ENCODE data around the gene SELENOH. TPM values are rescaled to one million over a fixed set of nuclear protein-coding genes. Genes with fewer than 3 reads are reported as not detected.

The SELENOH gene
- polyA plus RNA-seq, 2 of the 4 experiments (the other 2 are of a cell fraction) = 96.3 to 115 TPM

DNA sequence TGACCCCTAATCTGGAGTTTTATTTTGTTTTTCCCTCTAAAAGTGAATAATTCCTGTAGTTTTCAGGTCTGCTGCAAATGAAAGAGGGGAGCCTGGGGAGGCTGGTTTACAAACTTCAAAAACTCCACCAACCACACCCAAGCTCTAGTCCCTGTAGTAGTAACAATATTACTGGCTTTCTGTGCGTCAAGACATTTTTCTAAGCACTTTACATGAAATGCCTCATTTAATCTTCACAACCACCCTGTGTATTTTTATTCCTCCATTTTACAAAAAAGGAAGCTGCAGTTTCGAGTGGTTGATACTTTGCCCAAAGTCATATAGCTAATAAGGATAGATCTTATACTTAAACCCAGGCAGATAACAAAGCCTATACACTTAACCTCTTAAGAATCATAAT is 43.8 kb downstream of the SELENOH start:
- Histone ChIP-seq H3K9me3 (no peaks in the 10 kb centered on the region), H3K4me3 (no peak overlapping the region), H3K4me2 (no peak overlapping the region), H3K27ac (no peak overlapping the region), H3K4me1 (peaks cover 75% of the 10 kb centered on the region)
- CTCF ChIA-PET = interaction anchor here (0.9 to 2.8 kb wide), 4 partner anchors 16 to 34 kb away, joined by 3 to 15 read pairs (median 4); partner anchors contain the start of gene BTBD18
- POLR2A ChIA-PET = no interaction called here
- FAIRE-seq (no peak), ATAC-seq (no peak), DNase-seq (ENCODE audit: low read depth in 1 of 2, low spot score in 1 of 2) (no peak)
- WGBS (ENCODE audit: missing lambda C conversion rate) = 96% methylated on average over 2 of the region's 2 CpGs
- no peak for TF ChIP-seq HDAC2 (IDR thresholded peaks at IDR 0.05)
- TF ChIP-seq EP300 (IDR thresholded peaks at IDR 0.05) = no peak
- TF ChIP-seq, protein P1, sequence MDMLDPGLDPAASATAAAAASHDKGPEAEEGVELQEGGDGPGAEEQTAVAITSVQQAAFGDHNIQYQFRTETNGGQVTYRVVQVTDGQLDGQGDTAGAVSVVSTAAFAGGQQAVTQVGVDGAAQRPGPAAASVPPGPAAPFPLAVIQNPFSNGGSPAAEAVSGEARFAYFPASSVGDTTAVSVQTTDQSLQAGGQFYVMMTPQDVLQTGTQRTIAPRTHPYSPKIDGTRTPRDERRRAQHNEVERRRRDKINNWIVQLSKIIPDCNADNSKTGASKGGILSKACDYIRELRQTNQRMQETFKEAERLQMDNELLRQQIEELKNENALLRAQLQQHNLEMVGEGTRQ (IDR thresholded peaks at IDR 0.05) = no peak
- no peak for TF ChIP-seq MYC (IDR thresholded peaks at IDR 0.05; ENCODE audit: borderline replicate concordance, low read length)
- no peak for TF ChIP-seq CHD2 (IDR thresholded peaks at IDR 0.05; ENCODE audit: low read length, partially characterized antibody)
- no peak for TF ChIP-seq CBX8 (IDR thresholded peaks at IDR 0.05)
- no peak for TF ChIP-seq SMC3 (IDR thresholded peaks at IDR 0.05)
- TF ChIP-seq SREBF2 (IDR thresholded peaks at IDR 0.05) = no peak
- TF ChIP-seq KDM5A (IDR thresholded peaks at IDR 0.05) = no peak
- TF ChIP-seq TP53 (CRISPR knock-in tag; IDR thresholded peaks at IDR 0.05) = no peak
- TF ChIP-seq FOXS1 (CRISPR knock-in tag; IDR thresholded peaks at IDR 0.05) = no peak
- TF ChIP-seq CEBPB (IDR thresholded peaks at IDR 0.05) = no peak
- TF ChIP-seq CHD4 (IDR thresholded peaks at IDR 0.05; ENCODE audit: borderline replicate concordance) = no peak
- TF ChIP-seq RAD21 (conservative IDR thresholded peaks at IDR 0.05 in 1 of 2, IDR thresholded peaks at IDR 0.05 in 1 of 2) = no peak
- TF ChIP-seq, protein P2, sequence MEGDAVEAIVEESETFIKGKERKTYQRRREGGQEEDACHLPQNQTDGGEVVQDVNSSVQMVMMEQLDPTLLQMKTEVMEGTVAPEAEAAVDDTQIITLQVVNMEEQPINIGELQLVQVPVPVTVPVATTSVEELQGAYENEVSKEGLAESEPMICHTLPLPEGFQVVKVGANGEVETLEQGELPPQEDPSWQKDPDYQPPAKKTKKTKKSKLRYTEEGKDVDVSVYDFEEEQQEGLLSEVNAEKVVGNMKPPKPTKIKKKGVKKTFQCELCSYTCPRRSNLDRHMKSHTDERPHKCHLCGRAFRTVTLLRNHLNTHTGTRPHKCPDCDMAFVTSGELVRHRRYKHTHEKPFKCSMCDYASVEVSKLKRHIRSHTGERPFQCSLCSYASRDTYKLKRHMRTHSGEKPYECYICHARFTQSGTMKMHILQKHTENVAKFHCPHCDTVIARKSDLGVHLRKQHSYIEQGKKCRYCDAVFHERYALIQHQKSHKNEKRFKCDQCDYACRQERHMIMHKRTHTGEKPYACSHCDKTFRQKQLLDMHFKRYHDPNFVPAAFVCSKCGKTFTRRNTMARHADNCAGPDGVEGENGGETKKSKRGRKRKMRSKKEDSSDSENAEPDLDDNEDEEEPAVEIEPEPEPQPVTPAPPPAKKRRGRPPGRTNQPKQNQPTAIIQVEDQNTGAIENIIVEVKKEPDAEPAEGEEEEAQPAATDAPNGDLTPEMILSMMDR (IDR thresholded peaks at IDR 0.05) = no peak
- no peak for TF ChIP-seq JUNB (IDR thresholded peaks at IDR 0.05)
- TF ChIP-seq HOXB13 (CRISPR knock-in tag; IDR thresholded peaks at IDR 0.05; ENCODE audit: low read depth) = no peak
- no peak for TF ChIP-seq MAFK (IDR thresholded peaks at IDR 0.05; ENCODE audit: partially characterized antibody)

DNA sequence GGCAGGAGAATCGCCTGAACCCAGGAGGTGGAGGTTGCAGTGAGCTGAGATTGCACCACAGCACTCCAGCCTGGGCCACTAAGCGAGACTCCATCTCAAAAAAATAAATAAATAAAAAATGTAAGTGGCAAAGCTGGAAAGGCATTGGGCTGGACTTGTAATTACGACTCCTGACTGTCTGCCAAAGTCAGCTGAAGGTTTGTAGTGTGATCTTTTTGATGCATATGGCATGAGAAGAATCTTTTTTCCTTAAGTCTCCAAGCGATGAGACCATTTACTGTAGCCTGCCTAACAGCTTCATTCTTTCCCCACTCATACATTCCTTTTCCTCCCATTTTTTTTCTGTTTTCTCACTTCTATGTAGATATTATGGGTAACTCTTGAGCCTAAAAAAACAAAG is 45.1 kb downstream of the SELENOH start:
- FAIRE-seq (no peak), ATAC-seq (no peak), DNase-seq (ENCODE audit: low read depth in 1 of 2, low spot score in 1 of 2) (no peak)
- WGBS (ENCODE audit: missing lambda C conversion rate) = 96% methylated on average over 4 of the region's 4 CpGs
- H3K4me1 ChIP-seq = peaks cover 72% of the 10 kb centered on the region
- no peak overlapping the region for H3K4me2 ChIP-seq
- no peak overlapping the region for H3K27ac ChIP-seq
- H3K4me3 ChIP-seq = no peak overlapping the region
- ChIA-PET CTCF (interaction anchor here (1.3 kb wide), 1 partner anchor 14 kb away, joined by 6 read pairs; no protein-coding TSS in a partner anchor), POLR2A (no interaction called here)
- no peak for TF ChIP-seq JUNB (IDR thresholded peaks at IDR 0.05)
- TF ChIP-seq, protein P3, sequence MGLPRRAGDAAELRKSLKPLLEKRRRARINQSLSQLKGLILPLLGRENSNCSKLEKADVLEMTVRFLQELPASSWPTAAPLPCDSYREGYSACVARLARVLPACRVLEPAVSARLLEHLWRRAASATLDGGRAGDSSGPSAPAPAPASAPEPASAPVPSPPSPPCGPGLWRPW (IDR thresholded peaks at IDR 0.05) = no peak
- no peak for TF ChIP-seq FOSL2 (IDR thresholded peaks at IDR 0.05)
- no peak for TF ChIP-seq FOSL2 (CRISPR knock-in tag; IDR thresholded peaks at IDR 0.05)
- no peak for TF ChIP-seq ESRRA (IDR thresholded peaks at IDR 0.05; ENCODE audit: borderline replicate concordance, low read length)
- no peak for TF ChIP-seq RAD21 (conservative IDR thresholded peaks at IDR 0.05 in 1 of 2, IDR thresholded peaks at IDR 0.05 in 1 of 2)
- TF ChIP-seq, protein P4, sequence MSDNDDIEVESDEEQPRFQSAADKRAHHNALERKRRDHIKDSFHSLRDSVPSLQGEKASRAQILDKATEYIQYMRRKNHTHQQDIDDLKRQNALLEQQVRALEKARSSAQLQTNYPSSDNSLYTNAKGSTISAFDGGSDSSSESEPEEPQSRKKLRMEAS (IDR thresholded peaks at IDR 0.05) = no peak
- no peak for TF ChIP-seq CEBPB (IDR thresholded peaks at IDR 0.05)
- TF ChIP-seq RARB (CRISPR knock-in tag; IDR thresholded peaks at IDR 0.05) = no peak
- no peak for TF ChIP-seq HDAC2 (IDR thresholded peaks at IDR 0.05)
- no peak for TF ChIP-seq KDM1A (IDR thresholded peaks at IDR 0.05; ENCODE audit: low read depth)
- TF ChIP-seq, protein P1 (IDR thresholded peaks at IDR 0.05) = no peak
- TF ChIP-seq, protein P2 (IDR thresholded peaks at IDR 0.05) = no peak
- TF ChIP-seq RFX5 (IDR thresholded peaks at IDR 0.05) = no peak
- TF ChIP-seq RCOR1 (IDR thresholded peaks at IDR 0.05; ENCODE audit: low read depth, low read length) = no peak
- TF ChIP-seq POLR2AphosphoS2 (conservative IDR thresholded peaks at IDR 0.05; ENCODE audit: low read length) = no peak
- no peaks in the 10 kb centered on the region for H3K9me3 ChIP-seq

All from A549 (cell line).